HCT116 (cell line): ENCODE measurements around the gene RPS29. TPM values are rescaled to one million over a fixed set of nuclear protein-coding genes. Genes with fewer than 3 reads are reported as not detected.

Experiments used
- ATAC-seq: fragments of 200-7000 bp; cut with Tn5 transposase; 2 replicates; pipeline ENCODE4 v1.9.1; 2020; ENCODE audit warnings: mild to moderate bottlenecking, moderate library complexity
- BruUV-seq: library from RNA; stranded (reverse); fragments of 400-500 nt; replicated peaks from 2 replicates; lab custom pipeline; 2021; lab: Mats Ljungman, UMichigan
- CTCF ChIA-PET: fragments of 300-600 bp; sonication (Branson Sonifier 250); formaldehyde crosslinking; loops from one replicate; lab custom pipeline; 2021; ENCODE audit warnings: antibody characterized with exemption; lab: Charles Lee
- POLR2A ChIA-PET: fragments of 300-600, 350-600 bp; sonication (Branson Sonifier 250); formaldehyde crosslinking; loops from one replicate; lab custom pipeline; 2021; ENCODE audit warnings: antibody characterized with exemption; lab: Charles Lee
- RAD21 ChIA-PET, 2 experiments: fragments of 300-600 bp; sonication (Branson Sonifier 250); formaldehyde crosslinking; loops; one replicate each; lab custom pipeline; 2023; ENCODE audit warnings: low total read pairs in 2 of 2; ENCODE audit not compliant: uncharacterized antibody in 2 of 2, unreplicated experiment in 2 of 2, low non-redundant PET in 1 of 2; lab: Charles Lee
- DNase-seq: peaks from one replicate; pipeline ENCODE4 v3.0.0-alpha.2; 2010; ENCODE audit warnings: low read depth, low spot score
- H2AFZ ChIP-seq: fragments of 200-600 bp; shearing (Covaris generic), sonication (generic); 2 replicates; pipeline ENCODE4 v1.6.1; 2017; ENCODE audit warnings: low read depth, mixed run types, mixed read lengths, antibody characterized with exemption, low read length; ENCODE audit not compliant: poor library complexity, severe bottlenecking
- H3K27ac ChIP-seq: 2 replicates; pipeline ENCODE4 v1.5.1; 2012; ENCODE audit warnings: low read depth, low read length
- H3K27me3 ChIP-seq: fragments of 200-600 bp; sonication (generic); 2 replicates; pipeline ENCODE4 v1.6.1; 2016; ENCODE audit warnings: mixed run types, low read length, mixed read lengths; ENCODE audit not compliant: insufficient read depth
- H3K36me3 ChIP-seq, 2 experiments: fragments of 200-500 bp in 1 of 2; fragments of 200-600 bp in 1 of 2; sonication (Bioruptor generic) in 1 of 2; sonication (generic) in 1 of 2; 2 replicates each; pipeline versions ENCODE4 v1.5.1 to v1.6.1; 2014 to 2016; ENCODE audit warnings: low read length in 2 of 2, inconsistent platforms in 1 of 2, mixed read lengths in 1 of 2, mixed run types in 1 of 2; ENCODE audit not compliant: insufficient read depth in 2 of 2, control insufficient read depth in 1 of 2
- H3K4me1 ChIP-seq, 2 experiments: fragments of 200-600 bp in 1 of 2; sonication (generic) in 1 of 2; 2 replicates each; pipeline versions ENCODE4 v1.5.1 to v1.6.1; 2012 to 2017; ENCODE audit warnings: low read length in 2 of 2, inconsistent platforms in 1 of 2, mild to moderate bottlenecking in 1 of 2, mixed read lengths in 1 of 2, mixed run types in 1 of 2, moderate library complexity in 1 of 2; ENCODE audit not compliant: insufficient read depth in 2 of 2, control insufficient read depth in 1 of 2
- H3K4me2 ChIP-seq: fragments of 200-600 bp; sonication (generic); 2 replicates; pipeline ENCODE4 v1.6.1; 2017; ENCODE audit warnings: mixed run types, low read length, mixed read lengths
- H3K4me3 ChIP-seq, 2 experiments: fragments of 200-600 bp in 1 of 2; sonication (generic) in 1 of 2; replicated peaks in 1 of 2; 2 replicates each; pipeline ENCODE4 v1.5.1; 2011 to 2016; ENCODE audit warnings: low read length in 2 of 2, control low read depth in 1 of 2, low read depth in 1 of 2, mild to moderate bottlenecking in 1 of 2, mixed read lengths in 1 of 2, mixed run types in 1 of 2
- H3K79me2 ChIP-seq: fragments of 200-600 bp; sonication (generic); 2 replicates; pipeline ENCODE4 v1.6.1; 2017; ENCODE audit warnings: mild to moderate bottlenecking, mixed run types, low read length, moderate library complexity, mixed read lengths; ENCODE audit not compliant: insufficient read depth
- H3K9ac ChIP-seq: fragments of 200-600 bp; sonication (generic); 2 replicates; pipeline ENCODE4 v1.6.1; 2016; ENCODE audit warnings: low read length, mixed read lengths
- H3K9me2 ChIP-seq: fragments of 200-600 bp; sonication (generic), shearing (Covaris generic); 2 replicates; pipeline ENCODE4 v1.6.1; 2017; ENCODE audit warnings: mixed run types, mild to moderate bottlenecking, moderate library complexity; ENCODE audit not compliant: insufficient read depth
- H3K9me3 ChIP-seq, 2 experiments: fragments of 200-500 bp in 1 of 2; fragments of 200-600 bp in 1 of 2; sonication (Bioruptor generic) in 1 of 2; sonication (generic) in 1 of 2; 2 replicates each; pipeline ENCODE4 v1.6.1; 2014 to 2017; ENCODE audit warnings: low read length in 2 of 2, mixed read lengths in 2 of 2, inconsistent platforms in 1 of 2, low read depth in 1 of 2, mild to moderate bottlenecking in 1 of 2, mixed run types in 1 of 2, moderate library complexity in 1 of 2; ENCODE audit not compliant: control insufficient read depth in 1 of 2, insufficient read depth in 1 of 2
- H4K20me1 ChIP-seq: fragments of 200-600 bp; sonication (generic), shearing (Covaris generic); 2 replicates; pipeline ENCODE4 v1.6.1; 2017; ENCODE audit warnings: mixed run types, mild to moderate bottlenecking, moderate library complexity; ENCODE audit not compliant: insufficient read depth
- ATF3 ChIP-seq: IDR thresholded peaks from 2 replicates; pipeline ENCODE4 v1.6.1; 2012
- EGR1 ChIP-seq: IDR thresholded peaks from 2 replicates; pipeline ENCODE4 v1.6.1; 2012; ENCODE audit warnings: low read depth
- EZH2 ChIP-seq: fragments of 200-600 bp; sonication (generic); IDR thresholded peaks from 2 replicates; pipeline ENCODE4 v1.6.1; 2017; ENCODE audit warnings: antibody characterized with exemption, mixed run types
- JUND ChIP-seq: IDR thresholded peaks from 2 replicates; pipeline ENCODE4 v1.6.1; 2012
- MAX ChIP-seq: IDR thresholded peaks from 2 replicates; pipeline ENCODE4 v1.6.1; 2012
- POLR2A ChIP-seq: IDR thresholded peaks from 2 replicates; pipeline ENCODE4 v1.7.0; 2011; ENCODE audit warnings: borderline replicate concordance; ENCODE audit not compliant: insufficient read depth, insufficient read length; ENCODE audit errors: extremely low read depth
- SP1 ChIP-seq: IDR thresholded peaks from 2 replicates; pipeline ENCODE4 v1.6.1; 2012; ENCODE audit warnings: low read depth
- SRF ChIP-seq: IDR thresholded peaks from 2 replicates; pipeline ENCODE4 v1.6.1; 2012; ENCODE audit warnings: low read depth
- intact Hi-C: fragments of 100-400 bp; cut with micrococcal nuclease; formaldehyde crosslinking; loops from 2 replicates; pipeline ENCODE4 v1.10.0; 2022
- total RNA-seq: library from RNA; stranded (reverse); gene quantifications from one replicate; pipeline ENCODE4 v1.2.1, GENCODE V29; 2021; ENCODE audit not compliant: unreplicated experiment

Gene RPS29
- total RNA-seq, 1 experiment from 2014 or later, result 1,825 TPM

- BruUV-seq, result no TSS peak
- Histone ChIP-seq H3K27me3 (no peaks in the 10 kb centered on the region), H3K36me3 (peaks cover 3 to 6% of the 10 kb centered on the region in 2 experiments; a peak in 2 of 4 replicates), H3K9me2 (no peaks in the 10 kb centered on the region), H3K79me2 (peaks cover 49% of the 10 kb centered on the region), H3K4me1 (peaks cover 0 to 14% of the 10 kb centered on the region in 2 experiments; a peak in 2 of 4 replicates), H4K20me1 (no peaks in the 10 kb centered on the region), H3K4me3 (no peak overlapping the region), H3K27ac (no peak overlapping the region), H2AFZ (no peak overlapping the region), H3K9me3 (no peaks in the 10 kb centered on the region), H3K9ac (no peak overlapping the region), H3K4me2 (no peak overlapping the region)
- POLR2A ChIA-PET, result interaction anchor here (1.5 kb wide), 1 partner anchor 8 kb away, joined by 4 read pairs; the partner anchor contains the start of genes MGAT2 and RPL36AL
- CTCF ChIA-PET, result no interaction called here
- intact Hi-C loops, result no loop called here
- no peak for DNase-seq
- no peak for TF ChIP-seq SP1
- TF ChIP-seq POLR2A, result no peak
- no peak for TF ChIP-seq JUND
- no peak for TF ChIP-seq SRF
- TF ChIP-seq MAX, result no peak
- no peak for TF ChIP-seq EZH2
- RAD21 ChIA-PET, result no interaction called here
- no peak for ATAC-seq
These were observed 26.5 kb upstream of the RPS29 start for GRCh38 chr14:49612671-49613070.

DNA sequence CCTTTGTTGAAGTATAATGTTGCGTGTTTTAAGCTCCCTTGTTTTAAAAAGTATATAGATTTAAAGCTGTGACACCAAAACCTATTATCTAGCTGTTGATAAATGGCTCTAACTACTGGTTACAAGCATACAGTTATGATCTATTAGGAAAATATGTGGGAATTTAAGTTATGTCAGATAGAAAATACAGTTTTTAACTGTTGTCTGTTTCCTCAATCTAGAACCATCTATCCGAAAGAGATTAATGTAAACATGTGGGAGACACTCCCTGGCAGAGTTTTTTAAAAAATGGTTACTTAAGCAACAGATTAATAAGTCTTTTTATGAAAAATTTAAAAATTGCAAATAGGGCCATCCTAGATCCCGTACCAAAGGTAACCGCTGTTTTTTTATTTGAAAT lies 26.1 kb upstream of the RPS29 start:
- Histone ChIP-seq H3K4me1 (peaks cover 0 to 9% of the 10 kb centered on the region in 2 experiments; a peak in 2 of 4 replicates), H4K20me1 (no peaks in the 10 kb centered on the region), H3K9ac (no peak overlapping the region), H3K9me3 (no peaks in the 10 kb centered on the region), H3K9me2 (no peaks in the 10 kb centered on the region)
- DNase-seq, result no peak
- POLR2A ChIA-PET, result interaction anchor here (1.5 kb wide), 1 partner anchor 8 kb away, joined by 4 read pairs; the partner anchor contains the start of genes MGAT2 and RPL36AL
- CTCF ChIA-PET, result no interaction called here
- no peak for TF ChIP-seq ATF3
- no peak for TF ChIP-seq JUND
- no peak for TF ChIP-seq EGR1
- TF ChIP-seq, all 23 proteins: peak for 0
- Histone ChIP-seq H3K4me2 (no peak overlapping the region), H3K27ac (no peak overlapping the region), H3K79me2 (peaks cover 49% of the 10 kb centered on the region), H2AFZ (no peak overlapping the region), H3K27me3 (no peaks in the 10 kb centered on the region), H3K4me3 (no peak overlapping the region), H3K36me3 (peaks cover 0 to 7% of the 10 kb centered on the region in 2 experiments; a peak in 2 of 4 replicates)
- ATAC-seq, result no peak
- BruUV-seq, result no TSS peak
- RAD21 ChIA-PET, result no interaction called here
- intact Hi-C loops, result no loop called here
